DMS114 treated with DMSO at 0.1 percent for 48 hours (cell line): ENCODE measurements around the gene OPN4.

Experiments
- DNase-seq: peaks from one replicate; lab custom pipeline; 2025; ENCODE audit not compliant: unreplicated experiment; lab: John Stamatoyannopoulos, UW

Gene OPN4

DNA sequence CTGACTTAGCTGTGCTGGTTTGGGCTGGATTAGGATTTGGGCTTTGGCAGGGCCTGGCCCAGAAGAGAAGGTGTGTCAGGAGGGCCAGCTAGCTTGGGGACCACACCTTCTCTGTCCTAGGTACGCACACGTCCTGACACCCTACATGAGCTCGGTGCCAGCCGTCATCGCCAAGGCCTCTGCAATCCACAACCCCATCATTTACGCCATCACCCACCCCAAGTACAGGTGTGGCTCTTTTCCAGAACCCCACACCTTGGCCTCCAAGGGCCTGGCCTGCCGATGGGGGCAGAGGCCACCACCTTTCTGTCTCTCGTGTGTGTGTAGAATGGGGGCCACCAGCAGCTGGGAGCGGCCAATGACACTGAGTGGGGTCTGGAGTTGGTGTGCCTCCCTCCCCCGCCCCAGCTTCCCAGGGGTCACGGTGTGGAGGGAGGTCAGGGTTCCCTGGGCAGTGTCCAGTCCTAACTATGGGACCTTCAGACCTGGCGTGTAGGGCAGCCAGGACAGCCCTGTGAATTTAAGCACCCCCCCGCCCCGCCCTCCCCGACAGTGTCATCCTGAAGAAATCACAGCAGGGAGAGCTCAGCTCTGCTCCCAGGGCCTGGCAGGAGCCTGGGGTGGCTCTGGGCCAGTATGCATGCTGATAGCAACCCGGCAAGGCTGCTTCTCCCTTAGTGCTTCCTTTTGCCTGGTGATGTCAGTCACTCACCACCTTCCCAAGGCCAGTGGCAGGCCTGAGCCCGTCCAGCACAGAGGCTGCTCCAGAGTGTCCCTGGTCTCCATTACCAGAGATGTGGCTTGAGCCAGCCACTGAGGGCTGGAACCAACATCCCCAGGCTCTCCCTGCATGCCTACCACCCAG lies 7.0 kb downstream of the OPN4 start:
- no peak for DNase-seq

DNA sequence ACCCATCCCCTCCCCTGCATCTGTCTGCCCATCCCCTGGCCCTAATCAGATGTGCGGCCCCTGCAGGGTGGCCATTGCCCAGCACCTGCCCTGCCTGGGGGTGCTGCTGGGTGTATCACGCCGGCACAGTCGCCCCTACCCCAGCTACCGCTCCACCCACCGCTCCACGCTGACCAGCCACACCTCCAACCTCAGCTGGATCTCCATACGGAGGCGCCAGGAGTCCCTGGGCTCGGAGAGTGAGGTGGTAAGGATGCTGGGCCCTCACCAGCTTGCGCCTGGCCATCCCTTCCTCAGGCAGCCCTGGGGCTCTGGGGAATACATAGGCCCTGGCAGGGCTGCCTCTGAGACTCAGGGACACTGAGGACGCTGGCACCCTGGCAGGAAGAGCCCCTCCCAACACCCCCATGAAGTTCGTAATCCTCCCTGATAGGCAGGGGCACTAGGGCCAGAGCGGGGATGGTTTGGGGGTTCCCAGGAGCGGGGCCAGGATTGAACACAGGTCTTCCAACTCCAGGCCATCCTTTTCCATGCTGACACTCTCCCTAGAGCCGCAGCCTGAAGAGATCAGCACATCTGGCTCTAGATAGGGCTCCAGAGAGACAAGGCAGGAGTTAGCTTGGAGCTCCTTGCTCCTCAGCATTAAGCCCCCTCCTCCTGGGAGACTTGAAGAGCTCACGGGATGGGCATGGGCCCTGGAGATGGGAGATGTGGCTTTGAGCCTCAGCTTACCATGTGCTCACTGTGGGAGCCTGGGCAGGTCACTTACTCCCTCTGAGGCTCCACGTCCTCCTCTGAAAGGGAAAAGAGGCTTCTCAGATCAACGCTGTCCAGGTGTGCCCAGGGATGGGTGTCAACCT lies 8.1 kb downstream of the OPN4 start:
- no peak for DNase-seq

DNA sequence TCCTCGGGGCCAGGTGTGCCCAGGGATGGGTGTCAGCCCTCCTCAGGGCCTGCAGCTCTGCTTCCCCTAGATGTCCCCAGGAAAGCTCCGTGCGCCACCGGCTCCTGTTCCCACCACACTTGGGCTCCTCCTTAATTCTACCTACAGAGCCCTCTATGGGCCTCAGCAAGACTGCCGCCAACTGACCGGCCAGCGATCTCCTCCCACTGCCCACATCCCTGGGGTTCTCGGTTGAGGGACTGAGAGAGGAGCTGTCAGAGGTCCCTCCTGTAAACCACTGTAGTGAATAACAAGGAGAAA lies 8.6 kb downstream of the OPN4 start:
- no peak for DNase-seq

DNA sequence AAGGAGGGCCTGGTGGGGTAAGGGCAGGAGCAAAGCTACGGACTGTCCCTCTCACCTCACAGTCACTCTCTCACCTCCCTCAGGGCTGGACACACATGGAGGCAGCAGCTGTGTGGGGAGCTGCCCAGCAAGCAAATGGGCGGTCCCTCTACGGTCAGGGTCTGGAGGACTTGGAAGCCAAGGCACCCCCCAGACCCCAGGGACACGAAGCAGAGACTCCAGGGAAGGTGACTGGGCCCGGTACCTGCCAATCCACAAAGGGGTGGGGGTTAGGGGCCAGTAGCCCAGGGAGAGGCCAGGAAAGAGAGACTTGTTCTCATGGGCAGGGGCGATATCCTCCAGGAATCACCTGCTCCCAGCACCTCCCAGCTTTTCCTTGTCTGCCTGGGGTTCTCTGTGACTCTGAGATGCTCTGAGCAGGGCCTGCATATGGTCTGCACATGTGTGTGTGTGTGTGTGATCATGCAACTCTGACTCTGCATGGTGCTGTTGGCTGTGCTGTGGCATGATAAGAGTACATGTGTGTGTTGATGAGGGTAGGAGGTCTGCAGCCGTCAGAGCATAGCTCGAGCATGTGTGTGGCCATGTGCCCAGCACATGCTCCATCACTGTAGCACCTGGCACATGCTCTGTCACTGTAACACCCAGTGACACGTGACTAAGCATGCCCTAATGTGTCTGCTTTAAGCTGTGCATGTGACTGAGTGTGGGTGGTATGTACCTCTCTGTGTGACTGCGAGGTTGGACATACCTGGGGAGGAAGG lies 9.4 kb downstream of the OPN4 start:
- no peak for DNase-seq

DNA sequence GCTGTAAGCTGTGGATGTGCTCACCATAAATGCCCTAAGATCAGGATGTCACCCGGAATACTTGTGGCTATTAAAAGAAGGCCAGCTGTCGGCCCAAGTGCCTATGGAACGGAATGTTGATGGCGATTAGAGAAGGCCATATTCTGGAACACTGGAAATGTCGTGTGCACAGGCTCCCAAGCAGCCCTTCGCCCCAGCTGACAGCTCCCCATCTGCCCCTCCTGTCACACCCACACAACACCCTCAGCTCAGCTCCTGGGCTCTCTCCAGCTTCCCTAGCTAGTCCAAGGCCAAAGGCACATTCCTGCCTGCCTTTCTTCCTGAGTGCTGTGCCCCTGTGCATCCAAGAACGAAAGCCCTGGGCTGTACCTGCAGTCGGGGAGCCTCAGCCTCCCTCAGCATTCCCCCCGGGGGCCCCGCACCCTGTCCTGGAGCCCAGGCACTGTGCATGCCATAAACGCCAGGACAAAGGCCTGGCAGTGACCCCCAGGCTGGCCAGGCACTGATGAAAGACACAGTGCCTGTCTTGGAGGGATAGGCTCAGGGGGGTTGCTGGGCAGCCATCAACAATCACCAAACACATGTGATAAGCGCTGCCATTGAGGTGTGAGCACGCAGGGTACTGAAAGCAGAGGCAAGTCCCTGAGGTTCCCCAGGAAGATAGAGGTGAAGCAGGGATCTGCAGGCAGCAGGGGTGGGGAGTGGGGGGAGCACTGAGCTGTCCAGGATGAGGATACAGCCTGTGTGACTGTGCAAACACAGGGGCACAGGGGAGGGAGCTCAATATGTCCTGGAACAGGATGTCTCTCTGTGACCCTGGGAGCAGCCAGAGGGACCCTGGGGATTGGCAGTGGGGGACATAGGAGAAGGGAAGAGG lies 10.2 kb downstream of the OPN4 start:
- DNase-seq: no peak

DNA sequence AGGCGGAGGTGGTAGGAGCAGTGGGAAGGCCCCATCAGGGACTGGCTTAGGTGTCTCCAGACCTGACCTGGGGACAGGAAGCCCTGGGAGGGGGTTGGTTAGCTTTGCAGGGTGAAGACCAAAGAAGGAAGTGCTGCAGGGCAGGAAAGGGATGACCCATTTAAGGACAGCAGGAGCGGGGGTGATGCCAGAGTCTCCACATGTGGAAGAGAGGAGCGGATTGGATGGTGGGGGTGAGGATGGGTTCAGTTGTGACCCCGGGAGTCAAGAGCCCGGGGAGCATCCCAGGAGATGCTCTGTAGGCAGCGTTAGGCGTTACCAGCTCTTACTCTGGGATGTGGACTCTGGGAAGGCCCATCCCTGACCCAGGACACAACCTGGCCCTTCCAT lies 10.9 kb downstream of the OPN4 start:
- DNase-seq: no peak

DNA sequence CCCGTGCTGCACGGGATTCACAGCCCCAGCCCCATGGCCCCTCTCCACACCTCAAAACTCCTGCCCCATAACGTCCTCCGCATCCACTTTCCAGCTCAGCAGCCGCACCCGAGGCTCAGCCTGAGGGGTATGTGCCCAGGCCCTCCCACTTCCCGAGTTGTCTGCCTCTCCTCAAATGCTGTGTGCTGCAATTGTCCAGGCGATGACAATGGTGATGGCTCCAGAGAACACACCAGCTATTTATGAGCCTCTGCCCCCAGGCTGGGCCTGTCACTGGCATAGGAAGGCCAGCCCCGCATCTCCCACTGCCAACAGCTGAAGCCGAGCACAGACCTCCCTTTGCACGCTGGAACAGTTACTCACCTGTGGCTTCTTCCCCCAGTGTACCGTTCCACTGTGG lies 11.5 kb downstream of the OPN4 start:
- DNase-seq: no peak

DNA sequence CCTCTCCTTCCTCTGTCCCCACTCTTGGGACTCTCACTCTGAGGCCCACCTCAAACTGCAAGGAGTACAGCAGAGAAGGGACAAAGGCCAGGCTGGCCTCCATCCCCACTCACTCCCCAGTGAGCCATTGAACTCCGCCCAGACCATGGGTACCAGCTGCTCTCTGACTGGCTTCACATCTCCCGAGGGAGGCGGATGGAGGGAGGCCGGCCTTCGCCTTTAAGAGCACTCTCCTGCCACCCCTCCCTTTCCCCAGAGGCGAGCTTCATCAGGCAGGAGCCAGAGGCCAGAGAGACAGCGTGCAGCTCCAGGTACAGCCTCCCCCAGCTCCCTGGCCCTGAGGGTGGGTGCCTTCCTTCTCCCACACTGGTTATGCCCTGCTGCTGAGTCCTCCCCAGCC lies 12.2 kb downstream of the OPN4 start:
- DNase-seq: no peak

DNA sequence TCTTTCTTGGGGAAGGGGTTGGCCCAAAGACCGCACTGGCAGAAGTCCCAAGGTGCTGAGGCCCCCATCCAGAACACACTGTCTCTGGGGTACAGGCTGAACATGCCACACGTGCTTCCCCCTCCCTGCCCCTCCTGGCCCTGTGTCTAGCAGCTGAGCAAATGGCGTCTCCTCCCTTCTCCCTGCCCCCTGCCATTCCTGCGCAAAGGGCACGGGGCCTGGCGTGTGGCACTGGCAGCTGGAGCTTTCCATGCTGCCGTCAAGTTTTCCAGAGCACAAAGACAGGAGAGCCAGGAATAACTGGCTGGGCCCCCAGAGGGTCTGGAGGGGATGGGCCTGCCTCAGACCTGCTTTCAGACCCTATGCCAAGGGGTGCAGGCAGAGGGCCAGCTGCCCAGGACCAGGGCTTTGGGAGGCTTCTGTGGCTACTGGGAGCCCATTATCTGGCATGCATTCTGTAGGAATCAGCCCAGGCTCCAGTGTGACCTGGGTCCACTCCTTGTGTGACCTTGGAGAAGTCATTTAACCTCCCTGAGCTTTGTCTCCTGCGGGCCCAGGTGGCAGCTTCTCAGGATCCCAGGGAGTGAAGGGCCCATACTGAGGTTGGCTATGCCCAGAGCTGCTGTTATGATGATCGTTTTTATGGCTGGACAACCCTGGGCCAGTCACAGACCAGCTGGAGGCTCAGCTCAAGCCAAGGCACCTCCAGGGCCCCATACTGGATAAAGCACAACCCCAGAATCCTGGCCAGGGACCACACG lies 13.3 kb downstream of the OPN4 start:
- no peak for DNase-seq

DNA sequence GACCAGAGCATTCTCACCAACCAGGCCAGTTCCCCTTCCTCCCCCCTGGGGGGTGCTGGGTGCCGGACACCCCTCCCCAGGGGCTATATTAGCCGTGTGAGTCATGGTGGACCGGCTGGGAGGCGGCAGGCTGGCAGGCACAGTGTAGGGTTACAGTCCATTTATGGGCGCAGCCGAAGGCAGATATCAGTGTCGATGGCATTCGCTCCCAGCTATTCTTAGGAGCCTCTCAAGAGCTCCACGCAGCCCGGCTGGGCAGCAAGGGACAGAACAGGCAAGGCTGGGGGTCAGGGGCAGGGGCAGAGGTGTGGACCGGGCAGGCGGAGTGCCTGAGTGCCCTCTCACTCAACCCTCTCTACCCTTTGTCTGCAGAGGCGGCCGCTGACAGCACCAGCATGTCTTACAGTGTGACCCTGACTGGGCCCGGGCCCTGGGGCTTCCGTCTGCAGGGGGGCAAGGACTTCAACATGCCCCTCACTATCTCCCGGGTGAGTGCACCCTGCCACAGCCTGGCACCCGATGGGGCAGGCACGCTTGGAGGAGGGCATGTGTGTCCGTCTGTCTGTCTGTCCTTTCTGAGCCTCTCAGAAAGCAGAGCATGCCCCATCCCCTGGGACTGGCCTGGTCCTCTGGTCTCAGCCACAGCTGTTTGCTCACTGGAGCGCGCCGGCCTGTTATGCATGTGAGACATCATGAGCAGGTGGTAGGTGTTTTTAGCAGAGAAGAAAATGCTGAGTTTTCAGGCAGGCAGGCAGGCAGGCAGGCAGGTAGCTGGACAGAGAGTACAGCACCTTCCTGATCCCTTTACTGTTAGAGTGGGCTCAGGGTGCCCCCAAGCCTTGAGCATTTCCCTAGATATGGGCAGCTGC lies 14.2 kb downstream of the OPN4 start, which contains the start of gene LDB3:
Gene LDB3, plus strand, starts transcription at position 215 of the 869 bp plus-strand sequence. Its CDS starts 181 bp downstream, at position 396.
- no peak for DNase-seq

DNA sequence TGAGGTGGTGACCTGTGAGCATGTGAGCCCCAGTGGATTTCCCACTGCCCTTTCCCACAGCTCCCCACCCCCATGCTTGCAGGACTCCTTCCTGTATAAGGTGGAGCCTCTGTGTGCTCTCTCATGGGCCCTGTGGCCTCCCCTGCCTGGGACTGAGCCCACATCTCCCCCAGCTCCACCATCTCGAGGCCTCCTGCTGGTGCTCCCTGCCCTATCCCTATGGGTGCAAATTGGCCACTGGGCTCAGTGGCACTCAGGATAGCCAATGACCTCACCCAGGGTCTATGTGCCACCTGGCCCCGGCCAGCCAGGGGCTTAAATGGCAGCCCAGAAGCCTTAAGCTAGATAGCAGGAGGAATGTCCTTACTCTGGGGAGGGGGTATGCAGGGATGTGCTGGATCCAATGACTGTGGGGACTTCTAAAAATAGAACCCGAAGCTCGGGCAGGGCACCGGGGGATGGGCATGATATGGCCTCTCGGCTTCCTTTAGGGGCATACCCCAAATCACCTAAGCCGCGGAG lies 16.0 kb downstream of the OPN4 start:
- DNase-seq: no peak

DNA sequence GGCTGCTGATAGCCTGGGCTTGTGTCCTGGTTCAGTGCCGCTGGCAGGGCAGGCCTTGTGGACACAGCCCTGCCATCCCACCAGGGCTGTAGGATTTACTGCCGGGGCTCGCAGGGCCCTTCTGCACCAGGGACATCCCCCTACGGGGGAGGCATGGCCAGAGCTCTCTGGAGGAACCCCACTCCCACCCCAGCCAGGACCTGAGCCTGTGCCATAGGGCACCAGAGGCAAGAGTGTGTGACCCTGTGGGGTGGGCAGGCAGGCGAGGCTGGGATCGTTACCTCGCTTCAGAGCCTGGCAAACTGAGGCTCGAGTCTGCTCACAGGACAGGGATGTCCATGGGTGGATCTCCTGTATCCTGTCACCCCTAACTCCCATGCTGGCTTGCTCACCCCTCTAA lies 16.5 kb downstream of the OPN4 start:
- no peak for DNase-seq

DNA sequence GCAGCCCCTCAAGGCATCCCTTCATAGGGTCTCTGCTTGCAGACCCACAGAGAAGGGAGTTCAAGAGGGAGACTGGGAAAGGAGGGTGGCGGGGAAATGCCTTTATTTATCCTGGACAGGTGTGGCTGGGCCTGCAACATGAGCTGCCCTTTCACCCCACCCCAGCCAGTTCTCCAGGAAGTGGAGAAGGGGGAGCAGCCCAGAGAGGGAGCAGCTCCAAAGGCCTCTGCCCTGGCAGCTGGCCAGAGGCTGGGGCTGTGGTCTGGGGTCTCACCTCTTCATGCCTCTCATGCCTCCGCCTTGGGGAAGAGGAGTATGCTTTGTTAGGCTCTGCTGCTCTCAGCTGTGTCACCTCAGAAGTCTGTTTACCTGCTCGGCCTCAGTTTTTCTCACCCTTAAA lies 17.1 kb downstream of the OPN4 start:
- no peak for DNase-seq

DNA sequence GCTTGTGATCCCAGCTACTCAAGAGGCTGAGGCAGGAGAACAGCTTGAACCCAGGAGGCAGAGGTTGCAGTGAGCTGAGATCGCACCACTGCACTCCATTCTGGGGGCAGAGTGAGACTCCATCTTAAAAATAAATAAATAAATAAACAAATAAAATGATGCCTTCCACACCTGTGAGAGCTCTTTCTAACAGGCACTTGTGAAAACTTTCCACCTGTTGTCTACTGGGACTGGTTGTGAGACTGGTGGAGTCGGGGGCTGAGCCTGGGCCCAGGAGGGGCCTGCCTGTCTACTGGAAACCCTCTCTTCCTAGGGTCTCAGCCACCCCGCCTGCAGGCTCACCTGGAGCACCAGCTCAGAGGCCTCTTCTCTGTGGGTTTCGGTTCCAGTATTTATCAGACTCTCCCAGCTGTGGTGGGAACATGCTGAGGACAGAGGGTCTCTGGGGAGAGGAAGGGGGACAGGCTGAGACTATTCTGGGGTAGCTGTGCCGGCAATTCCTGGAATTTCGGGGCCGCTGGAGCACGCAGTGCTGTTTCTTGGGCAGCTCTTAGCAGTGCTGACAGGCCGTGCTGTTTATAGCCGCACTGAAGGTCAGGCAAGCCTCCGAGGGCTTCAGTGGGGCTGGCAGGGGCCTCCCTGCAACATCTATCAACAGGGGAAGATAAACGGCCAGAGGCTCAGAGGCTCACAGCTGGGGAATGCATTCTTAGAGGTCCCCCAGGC lies 17.8 kb downstream of the OPN4 start:
- no peak for DNase-seq

DNA sequence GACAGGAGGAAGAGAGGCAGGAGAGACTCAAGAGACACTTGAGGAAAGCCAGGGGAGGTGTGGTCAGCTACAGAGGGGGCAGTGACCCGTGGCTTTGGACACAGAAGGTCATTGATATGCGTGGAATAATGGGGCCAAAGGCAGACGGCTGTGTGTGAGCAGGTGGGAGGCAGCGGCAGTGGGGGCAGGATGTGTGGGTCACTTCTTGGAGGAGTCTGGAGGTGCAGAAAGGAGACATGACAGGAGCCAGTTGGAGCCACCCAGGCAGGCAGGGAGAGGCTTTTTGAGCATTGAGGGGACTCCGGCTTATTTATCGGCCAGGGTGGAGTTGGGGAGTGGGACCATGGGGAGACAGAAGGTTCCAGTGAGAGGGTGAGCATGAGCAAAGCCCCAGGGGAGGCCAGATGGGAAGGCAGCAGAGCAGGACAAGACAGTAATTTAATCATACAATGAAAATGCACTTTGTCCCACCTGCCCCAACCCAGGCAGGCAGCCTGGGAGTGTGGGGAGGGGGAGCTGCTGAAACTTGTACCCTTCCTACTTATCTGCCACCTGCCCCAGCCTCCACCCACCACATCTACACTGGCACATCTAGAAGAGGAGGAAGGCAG lies 19.0 kb downstream of the OPN4 start:
- no peak for DNase-seq

DNA sequence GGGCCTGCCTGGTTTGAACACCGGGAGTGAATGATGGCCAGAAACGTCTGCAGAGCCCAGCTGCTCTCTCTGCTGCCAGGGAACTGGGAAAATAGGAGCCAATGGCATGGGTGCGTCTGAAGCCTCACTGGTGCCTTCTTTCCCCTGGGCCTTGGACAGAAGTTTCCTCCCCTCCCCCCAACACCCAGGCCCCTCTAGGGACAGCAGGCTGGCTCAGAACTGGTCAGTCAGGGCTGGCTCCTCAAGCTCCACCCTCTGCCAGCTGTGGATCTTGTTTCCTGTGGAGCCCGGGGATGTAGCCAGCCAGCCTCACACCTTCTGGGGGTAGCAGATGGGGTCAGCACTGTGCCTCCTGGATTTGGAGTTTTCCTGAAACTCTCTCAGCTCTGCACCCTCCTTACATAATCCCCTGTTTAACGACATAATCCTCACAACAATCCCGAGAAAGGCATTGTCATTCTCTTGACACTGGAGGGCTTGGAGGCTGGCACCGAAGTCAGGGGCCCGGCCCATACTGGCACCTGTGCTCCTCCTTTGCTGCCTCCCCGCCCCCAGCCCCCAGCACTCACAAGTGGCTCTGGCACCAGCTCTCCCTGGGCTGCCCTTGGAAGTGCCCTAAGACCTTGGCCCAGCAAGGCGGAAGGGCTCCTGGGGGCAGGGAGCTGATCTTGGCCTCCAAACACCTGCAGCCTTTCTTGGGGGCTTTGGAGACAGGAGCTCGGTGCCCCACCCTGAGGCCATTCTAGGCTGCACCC lies 19.7 kb downstream of the OPN4 start:
- no peak for DNase-seq

DNA sequence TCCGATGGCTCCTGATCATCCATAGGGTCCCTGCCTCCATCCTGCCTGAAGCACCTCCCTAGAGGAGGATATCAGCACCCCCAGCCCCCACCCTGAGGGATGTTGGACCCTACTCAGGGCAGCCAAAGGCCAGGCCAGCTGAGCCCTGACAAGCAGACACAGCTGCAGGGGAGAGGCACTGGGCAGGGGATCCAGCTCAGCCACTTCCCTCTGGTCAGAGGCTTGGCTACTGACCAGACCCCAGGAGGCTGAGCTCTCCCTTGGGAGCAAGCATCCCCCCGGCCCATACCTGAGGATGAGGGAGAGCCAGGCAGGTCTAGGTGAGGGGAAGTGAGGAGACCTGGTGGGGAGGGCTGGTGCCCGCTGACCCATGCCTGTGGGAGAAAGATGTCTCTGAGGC lies 20.6 kb downstream of the OPN4 start:
- DNase-seq: no peak
